HG02852 (cell line): ENCODE data around the gene RAB3C.

Experiments used
- ATAC-seq: cut with Tn5 transposase; IDR thresholded peaks from one replicate; pipeline ENCODE4 v1.9.1; 2021; ENCODE audit warnings: mild to moderate bottlenecking, moderate library complexity; ENCODE audit not compliant: unreplicated experiment

The RAB3C gene

DNA sequence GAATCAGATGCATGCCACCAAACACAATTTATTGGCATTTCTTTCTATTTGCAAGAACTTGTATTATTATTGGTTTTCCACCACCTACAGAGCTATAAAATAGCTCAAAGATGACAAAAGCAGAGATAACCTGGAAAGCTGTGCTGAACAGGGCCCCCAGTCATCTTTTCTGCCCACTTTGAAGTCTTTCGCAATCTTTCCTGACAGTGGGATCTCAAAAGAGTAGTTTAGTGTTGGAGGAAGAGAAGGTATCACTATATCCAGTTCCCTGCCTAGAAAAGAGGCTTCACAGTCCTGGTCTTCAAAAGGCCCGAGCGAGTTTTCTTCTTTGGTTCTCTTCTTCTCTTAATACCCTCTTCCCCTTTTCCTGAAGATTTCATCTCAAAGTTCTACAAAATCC lies 231.0 kb downstream of the RAB3C start:
- no peak for ATAC-seq

- ATAC-seq = no peak
Measured at GRCh38 chr5:58816181-58816731, 233.4 kb downstream of the RAB3C start.

GRCh38 chr5:58818465-58818864 lies 235.6 kb downstream of the RAB3C start:
- no peak for ATAC-seq

DNA sequence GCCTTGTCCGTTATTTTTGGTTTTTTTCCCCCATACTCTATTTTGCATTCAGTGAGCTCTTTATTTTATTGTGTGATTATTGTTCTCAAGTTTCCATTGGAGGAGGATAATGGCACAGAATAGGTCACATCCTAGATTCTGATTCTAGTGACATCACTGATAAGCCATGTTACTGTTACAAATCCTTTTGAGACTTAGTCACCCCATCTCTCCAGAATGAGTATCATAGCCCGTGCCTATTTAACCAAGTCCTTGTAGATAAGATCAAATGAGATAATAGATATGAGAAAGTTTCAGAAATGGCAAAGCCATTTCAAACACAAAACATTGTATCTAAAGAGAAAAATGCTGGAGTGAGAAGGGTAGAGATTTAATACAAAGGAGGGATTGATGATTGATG lies 242.6 kb downstream of the RAB3C start:
- no peak for ATAC-seq

- ATAC-seq = no peak
Measured at GRCh38 chr5:58825899-58826298, 243.0 kb downstream of the RAB3C start.

DNA sequence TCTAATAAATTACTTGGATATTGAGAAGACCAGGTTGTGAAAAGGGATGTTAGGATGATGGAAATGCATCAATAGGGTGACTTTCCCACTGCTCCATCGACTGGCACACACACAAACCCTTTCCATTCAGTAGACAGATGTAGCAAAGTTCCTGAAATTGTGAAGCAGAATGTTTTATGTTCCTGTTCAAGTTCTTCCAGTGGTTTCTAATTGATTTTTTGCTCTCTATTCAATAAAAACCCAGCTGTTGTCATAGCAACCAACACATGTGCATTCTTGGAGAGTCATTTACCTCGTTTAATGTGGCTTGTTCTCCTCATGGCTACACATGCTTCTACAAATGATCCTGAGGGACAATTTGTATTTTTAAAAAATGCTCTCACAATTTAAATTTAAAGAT lies 244.6 kb downstream of the RAB3C start:
- ATAC-seq = no peak

DNA sequence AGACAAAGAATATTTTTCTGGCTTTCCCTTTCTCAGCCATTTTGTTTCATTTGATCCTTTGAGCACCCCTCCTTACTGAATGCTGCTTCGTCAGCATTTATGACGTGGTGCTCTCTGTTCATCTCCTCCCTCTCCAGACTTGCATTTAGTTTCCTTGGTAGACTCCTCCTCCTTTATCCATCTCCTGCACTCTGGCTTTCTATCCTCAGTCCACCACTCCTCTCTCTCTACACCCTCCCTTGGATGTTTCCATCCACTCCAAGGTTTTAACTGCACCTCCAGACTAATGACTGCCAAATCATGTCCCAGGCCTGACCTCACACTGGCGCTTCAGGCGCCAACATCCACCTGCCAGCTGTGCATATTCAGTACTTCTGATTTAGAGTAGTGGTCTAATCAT lies 245.4 kb downstream of the RAB3C start:
- no peak for ATAC-seq

- ATAC-seq = no peak
Measured at GRCh38 chr5:58834242-58835225, 251.7 kb downstream of the RAB3C start.

DNA sequence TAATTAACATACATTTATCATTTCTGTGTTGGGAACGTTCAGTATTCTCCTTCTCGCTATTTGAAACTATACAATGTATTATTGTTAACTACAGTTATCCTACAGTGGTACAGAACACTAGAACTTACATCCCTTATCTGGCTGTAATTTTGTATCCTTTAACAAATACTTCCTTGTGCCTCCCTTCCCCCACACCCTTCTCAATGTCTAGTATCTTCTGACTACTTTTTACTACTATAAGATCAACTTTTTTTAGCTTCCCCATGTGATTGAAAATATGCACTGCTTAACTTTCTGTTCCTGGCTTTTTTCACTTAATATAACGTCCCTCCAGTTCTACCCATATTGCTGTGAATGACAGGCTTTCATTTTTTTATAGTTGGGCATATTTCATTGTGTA lies 253.5 kb downstream of the RAB3C start:
- ATAC-seq = no peak

DNA sequence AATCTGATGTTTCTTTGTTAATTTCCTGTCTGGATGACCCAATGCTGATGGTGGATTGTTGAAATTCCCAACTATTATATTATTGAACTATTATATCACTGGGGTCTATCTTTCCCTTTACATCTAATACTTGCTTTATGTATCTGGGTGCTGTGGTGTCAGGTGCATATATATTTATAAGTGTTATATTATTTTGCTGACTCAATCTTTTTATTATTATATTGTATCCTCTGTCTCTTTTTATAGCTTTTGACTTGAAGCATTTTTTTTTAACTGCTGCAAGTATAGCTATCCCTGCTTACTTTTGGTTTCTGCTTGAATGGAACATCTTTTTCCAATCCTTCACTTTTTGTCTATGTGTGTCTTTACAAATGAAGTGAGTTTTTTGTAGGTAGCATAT lies 255.9 kb downstream of the RAB3C start:
- ATAC-seq = no peak

GRCh38 chr5:58842852-58843251 lies 260.0 kb downstream of the RAB3C start:
- no peak for ATAC-seq

GRCh38 chr5:58844395-58844794 lies 261.5 kb downstream of the RAB3C start:
- no peak for ATAC-seq

DNA sequence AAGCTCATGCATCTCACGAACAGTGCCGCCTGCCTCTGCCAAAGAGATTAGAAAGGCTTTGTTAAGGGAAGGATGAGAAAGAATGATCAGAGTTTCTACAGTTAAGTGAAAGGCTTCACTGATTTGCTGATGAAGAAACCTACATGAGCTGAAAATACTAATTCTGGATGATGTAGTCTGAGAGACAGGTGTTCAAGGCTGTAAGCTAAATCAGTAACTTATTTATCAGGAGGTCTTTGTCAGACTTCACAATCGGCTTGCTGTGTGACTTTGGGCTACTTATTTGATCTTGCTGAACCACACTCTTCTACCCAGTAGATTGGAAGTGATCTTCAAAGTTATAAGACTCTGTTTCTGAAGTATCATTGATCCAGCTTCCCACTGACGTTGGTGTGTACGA lies 264.2 kb downstream of the RAB3C start:
- no peak for ATAC-seq

DNA sequence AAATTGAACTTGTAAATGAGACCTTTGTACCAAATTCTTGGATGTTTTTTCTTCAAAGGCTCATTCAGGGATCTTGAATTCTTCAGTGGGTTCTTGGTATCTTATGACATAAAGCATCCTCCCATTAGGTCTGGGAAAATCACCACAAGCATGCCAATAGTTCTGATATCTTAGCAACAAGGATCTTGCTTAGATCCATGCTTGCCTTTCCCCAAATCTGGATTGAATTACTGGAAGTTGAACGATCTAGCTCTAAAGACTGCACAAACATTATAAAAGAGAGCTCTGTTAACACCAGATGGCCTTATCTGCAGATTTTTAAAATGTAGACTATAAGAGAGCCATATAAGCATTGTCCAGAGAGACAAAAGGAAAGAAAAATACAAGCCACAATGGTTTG lies 266.3 kb downstream of the RAB3C start:
- no peak for ATAC-seq

- ATAC-seq = no peak
Measured at GRCh38 chr5:58849921-58850667, 267.2 kb downstream of the RAB3C start.

- ATAC-seq = no peak
Measured at GRCh38 chr5:58851153-58851552, 268.3 kb downstream of the RAB3C start.

DNA sequence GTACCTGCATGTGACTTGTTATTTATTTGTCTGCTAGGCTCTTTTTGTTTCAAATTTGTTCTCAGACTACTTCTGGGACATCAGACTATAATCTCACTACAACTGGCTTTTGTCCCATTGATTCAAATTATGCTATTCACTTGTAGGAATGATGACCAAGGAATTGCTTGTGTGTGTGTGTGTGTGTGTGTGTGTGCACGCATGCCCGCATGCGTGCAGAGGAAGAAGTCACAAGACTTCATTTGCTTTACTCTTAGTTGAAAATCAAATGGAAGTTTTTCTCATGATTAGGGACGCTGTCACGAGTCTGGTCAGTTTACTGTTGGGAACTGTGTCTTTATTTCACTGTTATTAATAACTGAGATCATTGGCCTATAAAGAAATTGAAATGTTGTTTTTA lies 268.7 kb downstream of the RAB3C start:
- ATAC-seq = no peak

- ATAC-seq = no peak
Measured at GRCh38 chr5:58852566-58852965, 269.7 kb downstream of the RAB3C start.

DNA sequence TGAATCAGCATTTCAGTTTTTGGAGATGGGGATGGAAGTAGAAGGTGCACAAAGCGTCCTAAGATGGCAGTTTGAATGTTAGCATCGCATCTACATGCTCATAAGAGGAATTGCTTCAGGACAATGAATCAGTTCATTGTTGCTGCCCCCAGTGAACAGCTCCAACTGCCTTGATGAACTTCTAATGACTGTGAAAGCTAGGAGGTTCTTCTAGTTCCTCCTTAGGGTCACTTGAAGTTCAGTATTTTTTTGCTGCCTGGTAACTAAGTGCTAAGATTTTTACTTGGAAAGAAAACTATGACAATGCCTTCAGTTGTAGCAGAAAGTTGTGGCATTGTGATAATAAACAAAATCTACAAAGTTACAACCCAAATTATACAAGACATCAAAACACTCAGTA lies 271.6 kb downstream of the RAB3C start:
- ATAC-seq = no peak

DNA sequence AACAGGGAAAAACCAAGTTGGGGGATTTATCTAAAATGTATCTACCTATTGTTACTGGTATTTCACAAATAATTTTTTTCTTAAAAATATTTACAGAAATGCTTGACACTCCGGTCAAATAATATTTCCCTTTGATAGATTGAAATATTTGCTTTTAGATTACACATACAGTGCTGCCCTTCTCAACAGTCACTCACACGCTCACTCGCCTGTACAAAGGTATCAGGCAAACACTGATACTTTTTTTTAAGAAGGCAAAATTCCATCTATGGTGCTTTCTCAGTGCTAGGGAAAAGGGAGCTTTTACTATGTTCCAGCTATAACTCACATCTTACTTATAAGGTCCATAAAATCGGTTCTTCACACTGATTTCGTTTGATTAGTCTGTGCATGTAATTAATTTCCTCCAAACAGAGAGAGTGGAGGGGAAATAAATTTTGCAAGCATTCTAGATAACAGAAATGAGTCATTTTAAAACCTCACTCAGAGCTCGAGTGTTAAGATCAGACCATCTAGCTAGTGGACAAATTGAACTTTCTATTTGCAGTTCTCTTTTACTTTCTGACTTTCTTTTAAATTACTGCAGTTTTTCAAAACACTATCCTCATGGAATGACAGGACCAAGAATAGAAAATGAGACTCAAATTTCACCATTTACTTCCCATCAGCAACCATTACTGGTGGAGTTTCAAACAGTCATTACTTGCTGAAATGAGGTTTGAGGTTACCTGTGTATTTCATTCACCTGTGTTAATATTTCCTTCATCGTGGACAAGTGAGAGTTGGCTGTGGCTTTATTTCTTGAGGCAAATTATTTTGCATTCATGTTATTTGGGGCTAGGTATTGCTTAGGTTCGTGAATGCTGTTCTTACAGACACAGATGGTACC lies 273.2 kb downstream of the RAB3C start:
- ATAC-seq = peak; percentile 55

DNA sequence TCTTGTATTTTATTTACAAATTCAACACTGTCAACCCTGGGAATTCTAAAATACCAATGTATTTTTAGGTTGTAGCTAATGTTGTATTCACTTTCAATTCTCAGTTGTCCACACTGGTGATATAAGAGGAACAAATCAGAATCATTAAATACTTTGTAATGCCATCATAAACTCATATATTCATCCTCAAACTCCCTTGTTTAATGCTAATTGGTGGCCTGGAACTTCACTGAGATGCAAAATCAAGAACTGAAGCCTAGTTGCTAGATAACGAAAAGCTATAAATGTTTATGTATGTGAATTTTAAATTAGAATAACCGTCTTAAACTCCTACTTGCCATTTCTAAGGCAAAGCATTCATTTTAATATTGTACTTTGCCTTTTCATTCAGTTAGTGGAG lies 274.7 kb downstream of the RAB3C start:
- ATAC-seq = no peak
